GM10248 (cell line): ENCODE results near the gene CNTN1.

ENCODE experiments used
- CTCF ChIA-PET: fragments of 300-600 bp; sonication (Branson Sonifier 250); formaldehyde crosslinking; extraction: SDS; loops from one replicate; lab custom pipeline; 2021; ENCODE audit warnings: antibody characterized with exemption; lab: Yijun Ruan, JAX
- POLR2A ChIA-PET: fragments of 350-650 bp; sonication (Branson Sonifier 250); formaldehyde crosslinking; extraction: SDS; loops from one replicate; lab custom pipeline; 2020; ENCODE audit warnings: antibody characterized with exemption; lab: Yijun Ruan, JAX
- DNase-seq: peaks from one replicate; pipeline ENCODE4 v3.0.0; 2012; ENCODE audit errors: extremely low spot score
- TF ChIP-seq, protein P1 (sequence below): IDR thresholded peaks from 2 replicates; pipeline ENCODE4 v1.5.1; 2012; ENCODE audit warnings: mild to moderate bottlenecking, low read depth; ENCODE audit errors: extremely low read depth, missing control alignments, control extremely low read depth

Gene CNTN1

DNA sequence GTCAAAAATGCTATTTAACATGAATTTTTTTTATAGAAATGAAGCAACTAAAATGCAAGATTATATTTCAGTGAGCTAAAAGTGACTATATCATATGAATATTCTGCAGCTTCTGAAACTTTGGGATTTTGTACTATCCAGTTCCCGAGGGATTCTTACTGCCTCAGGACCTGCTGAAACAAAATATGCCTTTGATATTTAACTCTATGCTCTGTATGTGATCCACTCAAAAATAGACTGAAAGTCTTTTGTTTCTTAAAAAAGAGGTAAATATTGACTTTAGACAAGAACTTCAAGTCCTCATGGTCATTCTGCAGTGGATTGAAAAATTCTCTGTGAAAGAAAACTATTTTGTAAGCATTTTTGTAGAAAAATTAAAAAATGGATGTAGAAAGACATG, 22.4 kb downstream of the CNTN1 start:
- DNase-seq, result no peak
- POLR2A ChIA-PET, result no interaction called here
- TF ChIP-seq, protein P1, sequence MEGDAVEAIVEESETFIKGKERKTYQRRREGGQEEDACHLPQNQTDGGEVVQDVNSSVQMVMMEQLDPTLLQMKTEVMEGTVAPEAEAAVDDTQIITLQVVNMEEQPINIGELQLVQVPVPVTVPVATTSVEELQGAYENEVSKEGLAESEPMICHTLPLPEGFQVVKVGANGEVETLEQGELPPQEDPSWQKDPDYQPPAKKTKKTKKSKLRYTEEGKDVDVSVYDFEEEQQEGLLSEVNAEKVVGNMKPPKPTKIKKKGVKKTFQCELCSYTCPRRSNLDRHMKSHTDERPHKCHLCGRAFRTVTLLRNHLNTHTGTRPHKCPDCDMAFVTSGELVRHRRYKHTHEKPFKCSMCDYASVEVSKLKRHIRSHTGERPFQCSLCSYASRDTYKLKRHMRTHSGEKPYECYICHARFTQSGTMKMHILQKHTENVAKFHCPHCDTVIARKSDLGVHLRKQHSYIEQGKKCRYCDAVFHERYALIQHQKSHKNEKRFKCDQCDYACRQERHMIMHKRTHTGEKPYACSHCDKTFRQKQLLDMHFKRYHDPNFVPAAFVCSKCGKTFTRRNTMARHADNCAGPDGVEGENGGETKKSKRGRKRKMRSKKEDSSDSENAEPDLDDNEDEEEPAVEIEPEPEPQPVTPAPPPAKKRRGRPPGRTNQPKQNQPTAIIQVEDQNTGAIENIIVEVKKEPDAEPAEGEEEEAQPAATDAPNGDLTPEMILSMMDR, result no peak
- CTCF ChIA-PET, result no interaction called here

DNA sequence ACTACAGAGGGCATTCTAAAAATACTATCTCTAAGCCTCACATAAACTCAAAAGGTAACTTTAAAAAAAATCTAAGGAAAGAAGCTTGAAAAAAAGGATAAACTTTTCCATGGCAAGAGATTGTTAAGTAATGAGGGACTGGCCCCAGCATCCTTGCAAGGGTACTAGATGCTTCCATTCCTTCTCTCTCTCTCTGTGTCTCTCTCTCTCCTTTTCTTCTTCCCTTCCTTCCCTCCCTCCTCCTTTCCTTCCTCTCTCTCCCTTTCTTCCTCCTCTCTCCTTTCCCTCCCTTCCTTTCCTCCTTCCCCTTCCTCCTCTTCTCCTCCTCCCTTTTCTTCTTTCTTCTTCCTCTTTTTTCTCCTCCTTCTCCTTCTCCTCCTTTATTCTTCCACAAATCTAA, 23.8 kb downstream of the CNTN1 start:
- no peak for DNase-seq
- ChIA-PET POLR2A (no interaction called here), CTCF (interaction anchor here (1.3 to 1.4 kb wide), 2 partner anchors 14 to 207 kb away, joined by 3 read pairs; no protein-coding TSS in a partner anchor)
- TF ChIP-seq, protein P1, result no peak

DNA sequence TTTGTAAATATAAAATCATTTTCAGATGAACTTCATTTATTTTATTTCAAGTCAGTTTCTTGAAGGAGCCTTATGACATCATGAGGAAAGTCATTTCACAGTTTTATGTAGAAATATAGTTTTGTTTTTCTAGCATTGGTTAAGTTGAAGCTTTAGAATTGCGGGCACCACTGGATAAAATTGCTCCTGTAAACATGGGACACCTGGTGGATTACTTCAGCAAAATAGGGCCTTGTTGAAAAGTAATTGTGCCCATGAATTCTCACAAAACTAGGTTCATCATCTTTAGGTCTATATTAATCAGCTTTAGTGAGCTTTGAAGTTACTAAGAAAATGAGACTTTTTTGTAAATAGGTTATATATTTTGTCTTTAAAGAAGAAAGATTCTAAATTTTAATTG, 25.3 kb downstream of the CNTN1 start:
- no peak for DNase-seq
- TF ChIP-seq, protein P1, result no peak
- CTCF ChIA-PET, result interaction anchor here (1.3 kb wide), 1 partner anchor 205 kb away, joined by 3 read pairs; no protein-coding TSS in a partner anchor
- POLR2A ChIA-PET, result no interaction called here

DNA sequence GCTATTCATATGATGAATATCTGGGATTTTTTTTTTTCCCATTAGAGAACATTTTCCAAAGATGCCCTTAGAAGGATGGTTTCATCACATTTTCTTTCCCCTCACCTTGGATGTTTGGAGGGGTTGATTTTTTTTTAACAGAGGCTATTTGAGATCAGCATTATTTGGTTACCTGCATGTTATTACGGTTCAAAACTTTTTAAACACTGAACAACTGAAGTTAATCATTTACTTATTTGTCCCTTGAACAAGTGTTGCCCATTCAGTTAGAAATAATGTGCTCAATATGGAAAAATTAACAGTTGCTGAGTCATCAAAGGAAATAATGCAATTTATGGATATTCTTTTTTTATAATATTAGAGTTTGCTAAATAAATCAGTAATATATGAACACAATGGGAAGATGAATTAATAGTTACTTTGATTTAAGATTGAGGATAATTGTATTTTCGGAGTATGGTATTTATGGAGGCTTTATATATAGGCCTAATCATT, 26.7 kb downstream of the CNTN1 start:
- ChIA-PET POLR2A (no interaction called here), CTCF (no interaction called here)
- TF ChIP-seq, protein P1, result no peak
- no peak for DNase-seq

DNA sequence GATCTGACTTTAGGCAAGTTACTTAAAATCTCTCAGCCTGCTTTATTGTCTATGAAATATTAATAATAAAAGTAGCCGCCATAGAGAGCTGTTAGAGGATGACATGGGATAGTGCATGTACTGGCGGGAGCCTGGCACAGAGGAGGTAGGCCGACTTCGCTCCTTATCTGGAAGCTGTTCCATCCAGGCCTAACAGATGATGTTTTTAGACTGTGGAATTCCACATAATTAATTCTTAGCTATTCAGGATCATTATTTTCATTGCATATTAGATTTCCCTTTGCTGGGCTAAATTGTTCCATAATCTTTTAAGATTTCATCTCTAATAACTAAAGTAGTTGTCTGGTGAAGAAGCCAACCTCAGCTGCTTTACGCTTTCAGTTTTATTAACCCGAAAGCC, 30.8 kb downstream of the CNTN1 start:
- no peak for DNase-seq
- CTCF ChIA-PET, result interaction anchor here (2.1 kb wide), 1 partner anchor 12 kb away, joined by 13 read pairs; no protein-coding TSS in a partner anchor
- POLR2A ChIA-PET, result no interaction called here

DNA sequence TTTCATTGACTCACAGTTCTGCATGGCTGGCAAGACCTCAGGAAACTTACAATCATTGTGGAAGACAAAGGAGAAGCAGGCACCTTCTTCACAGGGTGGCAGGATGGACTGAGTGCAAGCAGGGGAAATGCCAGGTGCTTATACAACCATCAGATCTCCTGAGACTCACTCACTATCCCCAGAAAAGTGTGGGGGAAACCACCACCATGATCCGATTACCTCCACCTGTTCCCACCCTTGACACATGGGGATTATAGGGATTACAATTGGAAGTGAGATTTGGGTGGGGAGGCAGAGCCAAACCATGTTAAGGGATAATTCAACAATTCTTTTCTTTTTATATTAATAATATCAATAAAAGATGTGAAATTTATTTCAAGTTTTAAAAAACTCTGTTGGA, 34.1 kb downstream of the CNTN1 start:
- DNase-seq, result no peak
- ChIA-PET CTCF (no interaction called here), POLR2A (no interaction called here)
- TF ChIP-seq, protein P1, result no peak

More for the DNA sequence above, 30.8 kb downstream of the CNTN1 start:
- TF ChIP-seq, protein P1, result no peak
